ENCODE results near the gene ZNF398.

ZNF398 gene

DNA sequence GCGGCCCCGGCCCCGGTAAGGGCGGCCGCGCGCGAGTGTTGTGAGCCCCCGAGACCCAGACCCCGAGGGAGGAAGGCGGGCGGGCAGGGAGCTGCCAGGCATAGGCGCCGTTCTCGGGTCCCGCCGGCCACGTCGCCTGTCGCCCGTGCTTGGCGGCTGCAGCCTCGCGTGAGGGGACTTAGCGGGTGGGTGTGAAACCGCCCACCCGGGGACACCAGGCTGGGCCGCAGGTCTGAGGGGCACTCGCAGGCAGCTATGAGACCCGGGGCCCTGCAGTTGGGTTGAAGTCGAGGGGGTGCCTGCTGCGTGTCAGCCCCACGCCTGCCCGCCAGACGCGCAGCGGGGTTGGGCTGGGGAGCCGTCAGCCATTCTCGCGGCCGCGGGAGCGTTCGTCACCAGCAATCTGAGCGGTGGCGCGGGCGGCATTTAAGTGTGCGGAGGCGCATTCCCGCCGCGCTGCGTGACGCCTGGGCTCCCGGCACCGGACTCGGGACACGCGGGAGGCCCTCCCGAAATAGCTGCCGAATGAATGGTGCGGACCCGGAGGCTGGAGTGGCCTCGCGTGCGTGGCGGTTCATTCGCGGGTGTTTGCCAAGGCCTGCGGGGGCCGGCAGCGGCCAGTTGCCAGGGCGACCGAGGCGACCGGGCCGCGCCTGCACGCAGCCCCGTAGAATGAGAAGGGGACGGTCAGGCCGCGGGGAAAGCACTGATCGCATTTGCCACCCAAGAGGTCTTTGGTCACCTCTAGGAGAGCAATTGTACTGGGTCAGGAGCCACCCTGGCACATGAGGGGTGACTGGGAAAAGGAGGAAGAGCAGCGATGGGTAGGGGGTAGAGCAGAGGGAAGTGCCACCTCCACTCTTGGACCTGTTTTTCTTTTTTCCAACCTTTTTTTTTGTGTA is 750 bp downstream of the ZNF398 start:
- DNase-seq, result no peak

- no peak for DNase-seq
Observed at GRCh38 chr7:149150981-149151380, 3.7 kb downstream of the ZNF398 start.

DNA sequence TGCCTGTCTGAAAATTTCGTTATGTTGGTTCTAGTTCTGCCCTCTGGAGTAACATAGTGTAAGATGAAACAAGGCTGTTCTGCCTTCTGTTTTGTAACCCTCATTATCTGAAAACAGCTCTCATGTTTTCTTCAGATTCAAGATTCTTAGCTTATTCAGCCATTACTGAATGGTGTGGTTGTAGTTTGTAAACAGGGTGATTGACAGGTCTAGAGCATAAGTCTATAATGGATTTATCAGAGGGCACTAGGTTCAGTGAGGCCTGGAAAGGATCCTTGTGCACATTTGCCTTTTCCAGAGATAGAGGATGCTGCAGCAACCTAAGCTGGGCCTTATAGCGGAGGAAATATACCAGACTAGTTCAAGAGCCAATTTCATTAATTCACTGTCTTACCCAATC is 6.1 kb downstream of the ZNF398 start:
- DNase-seq, result no peak

GRCh38 chr7:149154056-149154455 is 6.8 kb downstream of the ZNF398 start:
- DNase-seq, result no peak

GRCh38 chr7:149156898-149157297 is 9.6 kb downstream of the ZNF398 start:
- DNase-seq, result no peak

GRCh38 chr7:149161241-149161848 is 14.1 kb downstream of the ZNF398 start:
- DNase-seq, result no peak

GRCh38 chr7:149166142-149166541 is 18.9 kb downstream of the ZNF398 start:
- no peak for DNase-seq

DNA sequence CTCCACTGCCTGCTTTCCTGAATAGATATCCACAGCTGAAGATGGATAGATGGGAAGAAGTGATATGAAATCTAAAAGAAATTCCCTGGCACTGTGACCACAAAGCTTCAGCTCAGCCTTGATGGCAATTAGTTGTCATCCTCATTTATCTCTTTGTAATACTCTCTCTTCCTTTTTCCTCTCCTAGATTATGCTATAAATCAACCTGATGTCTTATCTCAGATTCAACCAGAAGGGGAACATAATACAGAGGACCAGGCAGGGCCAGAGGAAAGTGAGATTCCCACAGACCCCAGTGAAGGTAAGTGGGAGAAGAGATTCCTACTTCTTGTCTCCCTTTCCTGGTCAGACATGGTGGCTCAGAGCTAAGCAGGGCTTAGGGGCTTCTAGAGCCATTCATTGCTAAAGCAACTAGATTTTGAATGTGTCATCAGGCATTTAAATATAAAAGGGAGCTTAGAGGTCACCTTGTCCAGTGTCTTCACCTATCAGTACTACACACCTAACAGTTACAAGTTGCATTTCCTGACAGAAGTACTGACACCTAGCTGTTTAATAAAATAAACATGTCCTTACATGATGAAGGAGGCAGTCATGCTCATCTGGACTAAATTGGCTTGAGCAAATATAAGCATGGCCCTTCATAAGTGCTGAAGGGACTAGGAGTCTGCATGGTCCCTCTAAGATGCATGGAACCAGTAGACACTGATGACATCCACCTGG is 19.5 kb downstream of the ZNF398 start:
- DNase-seq, result no peak

DNA sequence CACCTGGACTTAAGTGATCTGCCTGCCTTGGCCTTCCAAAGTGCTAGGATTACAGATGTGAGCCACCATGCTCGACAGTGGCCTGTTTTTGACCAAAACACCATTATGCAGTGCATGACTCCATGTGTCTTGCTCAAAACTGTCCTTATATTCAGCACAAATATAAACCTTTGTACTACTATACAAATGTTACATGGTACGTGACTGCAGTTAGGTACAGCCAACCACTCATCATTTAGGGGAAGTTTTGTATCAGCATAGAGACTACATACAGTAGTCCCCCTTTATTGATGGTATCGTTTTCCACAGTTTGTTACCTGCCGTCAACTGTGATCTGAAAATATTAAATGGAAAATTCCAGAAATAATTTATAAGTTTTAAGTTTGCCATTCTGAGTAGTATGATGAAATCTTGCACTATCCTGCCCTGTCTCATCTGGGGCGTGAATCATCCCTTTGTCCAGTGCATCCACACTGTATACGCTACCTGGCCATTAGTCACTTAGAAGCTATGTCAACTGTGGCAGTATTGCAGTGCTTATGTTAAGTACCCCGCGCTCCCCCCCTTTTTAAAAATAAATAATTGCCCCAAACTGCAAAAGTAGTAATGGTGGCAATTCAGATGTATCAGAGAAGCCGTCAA is 24.8 kb downstream of the ZNF398 start:
- DNase-seq, result no peak

- no peak for DNase-seq
Observed at GRCh38 chr7:149172534-149172920, 25.3 kb downstream of the ZNF398 start.

GRCh38 chr7:149175150-149175549 is 27.9 kb downstream of the ZNF398 start:
- no peak for DNase-seq

DNA sequence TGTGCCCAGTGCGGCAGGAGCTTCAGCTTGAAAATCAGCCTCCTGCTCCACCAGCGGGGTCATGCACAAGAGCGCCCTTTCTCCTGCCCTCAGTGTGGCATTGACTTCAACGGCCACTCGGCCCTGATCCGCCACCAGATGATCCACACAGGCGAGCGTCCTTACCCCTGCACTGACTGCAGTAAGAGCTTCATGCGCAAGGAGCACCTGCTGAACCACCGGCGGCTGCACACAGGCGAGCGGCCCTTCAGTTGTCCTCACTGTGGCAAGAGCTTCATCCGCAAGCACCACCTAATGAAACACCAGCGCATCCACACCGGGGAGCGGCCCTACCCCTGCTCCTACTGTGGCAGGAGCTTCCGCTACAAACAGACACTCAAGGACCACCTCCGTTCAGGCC is 32.0 kb downstream of the ZNF398 start:
- no peak for DNase-seq

DNA sequence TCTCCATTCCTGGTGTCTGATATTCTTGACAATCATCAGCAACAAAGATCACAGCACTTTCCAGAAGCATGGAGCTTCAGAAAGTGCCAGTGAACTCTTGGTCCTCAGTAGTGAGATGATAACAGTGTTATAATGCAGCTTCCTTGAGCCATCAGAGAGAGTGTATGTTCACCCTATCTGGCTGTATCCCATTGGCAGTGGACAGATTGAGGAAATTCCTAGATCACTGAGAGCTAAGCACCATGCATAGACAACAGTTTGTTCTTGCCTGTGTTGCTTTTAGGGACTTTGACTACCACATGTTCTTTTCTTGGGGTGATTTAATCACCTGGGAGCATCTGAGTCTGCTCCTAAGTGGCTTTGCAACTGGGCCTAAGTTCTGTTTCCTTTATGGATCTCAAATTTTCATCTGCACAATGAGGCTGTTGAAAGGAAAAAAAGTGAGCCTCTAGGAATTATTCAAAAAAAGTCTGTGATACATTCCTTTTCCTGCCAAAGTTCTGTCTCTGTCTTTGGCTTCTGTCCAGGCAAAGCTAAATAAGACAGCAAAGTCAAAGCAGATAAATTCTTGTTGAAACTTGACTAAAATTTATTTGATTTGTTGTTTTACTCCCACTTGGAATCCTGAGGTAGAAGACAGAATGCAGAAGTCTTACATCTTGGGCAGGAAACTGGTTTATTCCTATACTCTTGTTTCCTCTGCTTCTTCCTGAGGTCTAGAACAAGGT is 33.6 kb downstream of the ZNF398 start:
- no peak for DNase-seq

- no peak for DNase-seq
Observed at GRCh38 chr7:149181450-149181790, 34.2 kb downstream of the ZNF398 start.

GRCh38 chr7:149184274-149184673 is 37.0 kb downstream of the ZNF398 start:
- DNase-seq, result no peak

DNA sequence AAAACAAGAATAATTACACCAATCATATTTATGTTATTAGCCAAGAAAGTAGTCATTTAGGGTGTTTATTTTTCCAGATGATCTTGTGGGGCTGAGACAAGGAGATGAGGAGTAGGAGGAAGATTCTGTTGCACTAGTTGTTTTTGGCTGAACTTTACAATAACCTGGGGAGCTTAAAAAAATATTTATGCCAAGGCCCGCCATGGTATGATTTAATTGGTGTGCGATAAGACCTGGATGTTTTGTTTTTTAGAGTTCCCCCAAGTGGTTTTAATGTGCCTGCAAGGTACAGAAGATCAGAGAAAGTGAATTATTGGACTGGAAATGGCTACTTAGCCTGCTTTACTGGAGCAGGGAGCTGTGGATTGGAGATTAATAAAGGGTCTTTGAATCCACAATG is 41.0 kb downstream of the ZNF398 start:
- DNase-seq, result no peak

DNA sequence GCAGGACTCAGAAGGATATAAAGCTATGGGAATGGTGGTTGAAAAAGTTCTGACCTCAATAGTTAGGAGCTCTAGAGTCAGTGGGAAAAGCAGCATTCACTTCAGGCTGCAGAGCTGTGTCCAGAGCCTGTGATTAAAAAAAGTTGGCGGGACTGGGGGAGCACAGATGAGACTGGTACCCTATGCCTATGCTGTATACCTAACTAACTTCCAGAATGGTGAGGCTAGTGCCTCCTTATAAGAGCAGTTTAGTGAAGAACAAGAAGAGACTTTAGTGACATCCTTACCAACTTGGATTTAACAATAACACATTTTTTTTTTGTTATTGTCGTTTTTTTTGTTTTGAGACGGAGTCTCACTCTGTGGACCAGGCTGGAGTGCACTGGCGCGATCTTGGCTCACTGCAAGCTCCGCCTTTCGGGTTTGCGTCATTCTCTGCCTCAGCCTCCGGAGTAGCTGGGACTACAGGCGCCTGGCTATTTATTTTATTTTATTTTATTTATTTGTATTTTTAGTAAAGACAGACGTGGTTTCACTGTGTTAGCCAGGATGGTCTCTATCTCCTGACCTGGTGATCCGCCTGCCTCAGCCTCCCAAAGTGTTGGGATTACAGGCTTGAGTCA is 41.5 kb downstream of the ZNF398 start:
- DNase-seq, result no peak

GRCh38 chr7:149191851-149192250 is 44.6 kb downstream of the ZNF398 start:
- no peak for DNase-seq

- no peak for DNase-seq
Observed at GRCh38 chr7:149194799-149195179, 47.5 kb downstream of the ZNF398 start.

DNA sequence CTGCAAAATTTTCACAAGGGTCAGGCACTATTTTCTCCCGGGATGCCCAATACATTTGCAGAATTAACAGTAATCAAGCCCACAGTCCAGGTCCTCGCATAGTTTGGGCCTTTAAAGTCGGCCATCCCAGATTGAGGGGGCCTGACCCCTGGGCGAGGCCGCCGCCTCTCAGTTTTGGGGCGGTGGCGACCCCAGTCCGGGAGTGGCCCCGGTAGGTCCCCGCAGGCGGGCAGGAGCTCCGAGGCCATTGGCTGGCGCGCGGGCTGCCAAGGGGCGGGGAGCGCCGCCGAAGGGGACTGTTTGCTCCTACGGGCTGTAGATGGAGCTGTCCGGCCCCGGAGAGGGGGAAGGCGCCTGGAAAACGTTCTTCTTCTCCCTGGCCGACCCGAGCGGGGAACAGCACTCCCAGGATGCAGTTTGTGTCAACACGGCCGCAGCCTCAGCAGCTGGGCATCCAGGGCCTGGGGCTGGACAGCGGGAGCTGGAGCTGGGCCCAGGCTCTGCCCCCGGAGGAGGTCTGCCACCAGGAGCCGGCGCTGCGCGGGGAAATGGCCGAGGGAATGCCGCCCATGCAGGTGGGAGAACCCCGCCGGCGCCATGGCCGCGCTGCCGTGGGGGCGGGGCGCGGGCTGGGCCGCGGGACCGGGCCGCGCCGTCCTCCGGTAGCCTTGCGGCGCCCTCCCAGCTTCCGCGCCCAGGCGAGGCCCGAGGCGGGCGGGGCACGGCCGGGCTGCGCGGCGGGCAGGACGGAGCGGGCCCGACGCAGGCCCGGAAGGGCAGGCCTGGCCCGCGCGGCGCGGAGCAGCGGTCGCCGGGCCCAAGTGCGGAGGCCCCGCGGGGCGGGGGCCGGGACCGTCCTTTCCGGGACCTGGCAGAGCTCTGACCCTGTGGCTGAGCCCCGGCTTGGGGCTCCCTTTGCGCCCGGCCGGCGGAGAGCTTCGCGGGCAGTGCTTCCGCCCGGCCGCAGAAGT is 48.2 kb downstream of the ZNF398 start, which contains the start of gene ZNF282:
TSS of gene ZNF282 (plus strand) at position 367 of the 971 bp plus-strand sequence. CDS start at position 411, 44 bp downstream.
- DNase-seq, result peak; percentile 34

DNA sequence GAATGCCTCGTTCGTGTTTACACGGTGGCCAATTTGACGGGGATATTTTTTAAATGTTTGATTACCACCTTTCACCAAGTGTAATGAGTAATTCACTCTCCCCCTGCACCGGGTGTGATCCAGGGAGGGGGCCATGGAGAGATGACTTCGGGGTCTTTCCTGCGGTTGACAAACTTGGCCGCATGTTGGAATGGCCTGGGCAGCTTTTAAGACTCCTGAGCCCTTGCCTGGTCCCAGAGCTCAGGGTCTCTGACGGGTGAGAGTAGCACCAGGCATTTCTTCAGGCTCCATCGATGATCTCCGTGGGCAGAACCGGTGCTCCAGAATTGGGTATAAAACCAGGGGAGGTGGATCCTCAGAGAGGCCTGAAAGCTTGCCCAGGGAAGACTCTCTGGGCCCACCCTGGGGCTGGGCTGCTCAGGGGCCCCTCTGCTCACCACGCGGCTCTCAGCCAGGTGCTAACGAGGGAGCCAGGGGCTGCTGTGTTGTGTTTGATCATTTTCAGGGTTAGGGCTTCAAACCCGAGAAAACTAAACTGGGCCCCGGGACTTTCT is 49.0 kb downstream of the ZNF398 start:
- DNase-seq, result no peak

All from NCI-H1048 (cell line).